Subcutaneous adipose tissue (tissue), 4 donors: ENCODE results near the gene IRF3. TPM values are rescaled to one million over a fixed set of nuclear protein-coding genes. Genes with fewer than 3 reads are reported as not detected.

ENCODE experiments used
- CTCF ChIP-seq: fragments of 450-650 bp; IDR thresholded peaks from one replicate; pipeline ENCODE4 v1.5.1; 2016; ENCODE audit warnings: low read depth, mild to moderate bottlenecking, control low read depth, antibody characterized with exemption, moderate library complexity
- total RNA-seq, 4 donors: library from RNA; depleted of rRNA; stranded (reverse); fragments of >200 nt; gene quantifications; one replicate each; pipeline ENCODE4 v1.1.0, GENCODE V29; 2016

Gene IRF3
- total RNA-seq, 4 donors from 2014 or later, result 21.8 to 66.5 (median 39.0) TPM

DNA sequence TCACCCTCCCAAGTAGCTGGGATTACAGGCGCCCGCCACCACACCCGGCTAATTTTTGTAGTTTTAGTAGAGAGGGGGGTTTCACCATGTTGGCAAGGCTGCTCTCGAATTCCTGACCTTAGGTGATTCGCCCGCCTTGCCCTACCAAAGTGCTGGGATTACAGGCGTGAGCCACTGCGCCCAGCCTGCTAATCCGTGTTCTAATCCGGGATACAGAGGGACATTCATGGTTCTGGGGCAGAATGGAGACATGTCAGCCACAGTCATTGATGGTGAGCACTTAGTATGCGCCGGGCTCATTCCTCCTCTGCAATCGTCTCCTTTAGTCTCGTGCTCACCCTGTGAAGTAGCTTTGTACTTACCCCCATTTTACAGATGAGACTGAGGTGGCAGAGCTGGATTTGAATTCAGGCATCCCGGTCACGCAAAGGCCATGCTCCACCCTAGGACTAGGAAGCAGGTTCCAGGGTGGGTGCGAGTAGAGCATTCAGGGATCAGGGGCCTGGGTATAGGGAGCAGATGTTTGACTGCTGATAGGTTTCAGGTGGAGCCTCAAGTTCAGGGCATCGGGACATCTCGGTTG lies 34.0 kb downstream of the IRF3 start:
- TF ChIP-seq CTCF, result no peak

DNA sequence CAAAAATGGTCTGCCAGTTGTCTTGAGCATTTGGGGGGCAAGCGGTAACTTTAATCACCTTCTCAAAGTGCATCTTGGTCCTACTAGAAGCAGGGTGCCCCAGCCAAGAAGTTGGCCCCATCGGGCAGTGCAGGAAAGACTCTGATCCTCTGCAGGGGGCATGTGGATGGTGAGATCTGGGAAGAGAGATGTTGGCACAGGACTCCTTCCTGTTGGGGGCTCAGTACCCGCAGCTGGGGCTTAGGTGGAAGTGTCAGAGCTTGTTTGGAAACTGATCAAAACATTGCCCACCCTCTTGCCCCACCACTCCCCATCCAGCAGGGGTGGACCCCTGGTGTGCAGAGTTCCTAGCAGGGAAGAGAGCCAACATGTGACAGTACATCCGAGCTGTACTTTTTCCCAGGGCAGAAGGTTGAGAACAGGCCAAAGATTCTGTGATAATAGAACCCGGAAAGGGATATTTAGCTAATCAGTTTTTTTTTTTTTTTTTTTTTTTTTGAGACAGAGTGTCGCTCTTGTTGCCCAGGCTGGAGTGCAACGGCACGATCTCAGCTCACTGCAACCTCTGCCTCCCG lies 34.6 kb downstream of the IRF3 start:
- TF ChIP-seq CTCF, result no peak

- no peak for TF ChIP-seq CTCF
Observed at GRCh38 chr19:49629659-49630058, 36.0 kb downstream of the IRF3 start.

DNA sequence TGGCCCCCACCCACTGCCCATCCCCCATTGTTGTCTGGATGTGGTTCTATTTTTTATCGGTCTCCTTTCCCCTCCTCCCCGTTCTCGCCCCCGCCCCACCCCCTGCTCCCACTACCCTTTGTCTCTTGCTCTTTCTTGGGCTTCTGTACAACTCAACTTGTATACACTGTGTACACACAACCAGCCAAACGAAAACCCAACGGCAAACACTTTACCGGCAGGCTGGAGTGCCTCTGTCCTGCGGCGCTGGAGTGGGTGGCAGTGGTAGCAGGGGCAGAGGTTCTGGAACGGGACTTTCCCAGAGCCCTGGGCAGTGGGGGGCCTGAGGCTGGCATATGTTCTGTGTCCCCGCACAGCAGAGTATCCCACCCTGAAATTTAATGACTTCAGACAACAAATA lies 39.4 kb downstream of the IRF3 start:
- TF ChIP-seq CTCF, result no peak

- TF ChIP-seq CTCF, result no peak
Observed at GRCh38 chr19:49624967-49625910, 40.4 kb downstream of the IRF3 start.

DNA sequence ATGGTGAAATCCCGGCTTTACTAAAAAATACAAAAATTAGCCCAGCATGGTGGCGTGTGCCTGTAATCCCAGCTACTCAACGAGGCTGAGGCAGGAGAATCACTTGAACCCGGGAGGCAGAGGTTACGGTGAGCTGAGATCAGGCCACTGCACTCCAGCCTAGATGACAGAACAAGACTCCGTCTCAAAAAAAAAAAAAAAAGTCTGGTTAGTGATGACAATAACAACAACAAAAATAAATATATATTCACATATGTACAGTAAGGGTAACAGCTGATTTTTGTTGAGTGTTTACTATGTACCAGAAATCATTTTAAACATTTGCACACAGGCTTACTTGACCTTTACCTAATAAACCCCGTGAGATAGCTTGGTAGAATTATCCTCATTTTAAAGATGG lies 48.7 kb downstream of the IRF3 start:
- no peak for TF ChIP-seq CTCF

- TF ChIP-seq CTCF, result no peak
Observed at GRCh38 chr19:49616532-49616931, 49.1 kb downstream of the IRF3 start.
